HG03457 (cell line): ENCODE results near the gene SH3BGRL3.
"Not testable (repeated sequence)": the region's sequence is repeated elsewhere in the genome, so short reads cannot be mapped to it uniquely, and the experiment has no call there.

ENCODE experiments used
- ATAC-seq: cut with Tn5 transposase; IDR thresholded peaks from one replicate; pipeline ENCODE4 v1.9.1; 2021; ENCODE audit warnings: moderate number of reproducible peaks; ENCODE audit not compliant: unreplicated experiment

SH3BGRL3 gene

GRCh38 chr1:26314501-26314900, 34.6 kb downstream of the SH3BGRL3 start:
- no peak for ATAC-seq

GRCh38 chr1:26315874-26316850, 36.3 kb downstream of the SH3BGRL3 start:
- no peak for ATAC-seq

GRCh38 chr1:26317146-26317545, 37.3 kb downstream of the SH3BGRL3 start:
- no peak for ATAC-seq

- no peak for ATAC-seq
These were observed 37.9 kb downstream of the SH3BGRL3 start, which contains the start of gene CD52 for GRCh38 chr1:26317612-26318337. Gene CD52 (plus strand): TSS chr1:26317958. CDS start chr1:26318018, 60 bp downstream.

- ATAC-seq = no peak
These were observed 38.6 kb downstream of the SH3BGRL3 start for GRCh38 chr1:26318338-26319064.

GRCh38 chr1:26320896-26321295, 41.0 kb downstream of the SH3BGRL3 start:
- ATAC-seq = no peak

- no peak for ATAC-seq
These were observed 41.6 kb downstream of the SH3BGRL3 start for GRCh38 chr1:26321315-26322041.

GRCh38 chr1:26322042-26322331, 42.1 kb downstream of the SH3BGRL3 start:
- no peak for ATAC-seq

GRCh38 chr1:26323382-26323781, 43.5 kb downstream of the SH3BGRL3 start:
- ATAC-seq = no peak

- ATAC-seq = no peak
These were observed 44.7 kb downstream of the SH3BGRL3 start for GRCh38 chr1:26324550-26324949.

- ATAC-seq = no peak
These were observed 48.1 kb downstream of the SH3BGRL3 start for GRCh38 chr1:26327956-26328362.

GRCh38 chr1:26328597-26328996, 48.7 kb downstream of the SH3BGRL3 start:
- no peak for ATAC-seq

GRCh38 chr1:26329380-26329779, 49.5 kb downstream of the SH3BGRL3 start:
- not testable (repeated sequence) for ATAC-seq

- no peak for ATAC-seq
These were observed 50.4 kb downstream of the SH3BGRL3 start for GRCh38 chr1:26330276-26330675.
